ENCODE measurements around the gene APLNR. TPM values are rescaled to one million over a fixed set of nuclear protein-coding genes. Genes with fewer than 3 reads are reported as not detected.

APLNR gene
- total and polyA plus RNA-seq, 2 of the 4 experiments (the other 2 are of a cell fraction): not detected

- Histone ChIP-seq H3K4me3 (ENCODE audit: insufficient read depth, low read depth, low read length) (no peak overlapping the region), H3K9me3 (ENCODE audit: control insufficient read depth, insufficient read depth, low read length) (no peaks in the 10 kb centered on the region), H3K4me2 (ENCODE audit: low read depth, low read length) (peak overlapping the region; percentile 74), H3K4ac (ENCODE audit: low read depth, low read length) (peak overlapping the region; percentile 93), H2BK120ac (ENCODE audit: low read depth, low read length) (peak overlapping the region; percentile 98), H2AK9ac (replicated peaks; ENCODE audit: low read depth, low read length, poor library complexity) (peak overlapping the region; percentile 82), H3K9me1 (ENCODE audit: insufficient read depth, low read length) (peaks cover 11% of the 10 kb centered on the region), H3K23ac (ENCODE audit: low read depth, low read length) (peak overlapping the region; percentile 92), H3K4me1 (ENCODE audit: control insufficient read depth, insufficient read depth, low read length) (peaks cover 16% of the 10 kb centered on the region), H3K27ac (ENCODE audit: insufficient read depth, low read length) (peak overlapping the region; percentile 79), H2BK20ac (ENCODE audit: low read depth, low read length) (peak overlapping the region; percentile 97), H4K5ac (ENCODE audit: low read depth, low read length) (peak overlapping the region; percentile 22), H2AK5ac (ENCODE audit: low read depth, low read length) (peak overlapping the region; percentile 95), H3K36me3 (ENCODE audit: control insufficient read depth, insufficient read depth, low read length) (no peaks in the 10 kb centered on the region), H4K91ac (ENCODE audit: insufficient read depth, low read depth, low read length) (peak overlapping the region; percentile 89), H4K20me1 (ENCODE audit: insufficient read depth, low read length) (no peaks in the 10 kb centered on the region), H3K27me3 (ENCODE audit: control insufficient read depth, insufficient read depth, low read length) (no peaks in the 10 kb centered on the region), H3K56ac (ENCODE audit: extremely low read depth, insufficient read depth, low read length) (peak overlapping the region; percentile 83; the same call in 1 of the 2 replicates), H3K18ac (ENCODE audit: low read depth, low read length) (peak overlapping the region; percentile 62), H4K8ac (ENCODE audit: low read depth in 2 of 2, low read length in 2 of 2) (peak overlapping the region; percentile 61 to 80; a peak in 3 of 4 replicates), H2BK15ac (ENCODE audit: low read depth, low read length) (peak overlapping the region; percentile 41; the same call in 2 of the 3 replicates), H2BK5ac (ENCODE audit: low read depth, low read length, poor library complexity, severe bottlenecking) (peak overlapping the region; percentile 73), H3K79me1 (ENCODE audit: low read depth in 1 of 2, low read length in 2 of 2) (no peaks in the 10 kb centered on the region), H3K14ac (replicated peaks; ENCODE audit: low read depth, low read length) (peak overlapping the region; percentile 68), H2AFZ (replicated peaks; ENCODE audit: low read length, poor library complexity) (peak overlapping the region; percentile 89), H3K9ac (ENCODE audit: low read depth, low read length) (peak overlapping the region; percentile 5)
- ChIA-PET POLR2A (ENCODE audit: unreplicated experiment) (interaction anchor here (0.6 kb wide), 1 partner anchor 36 kb away, joined by 4 read pairs; no protein-coding TSS in a partner anchor), CTCF (interaction anchor here (0.6 to 1.2 kb wide), 4 partner anchors 9 to 35 kb away, joined by 3 to 4 read pairs (median 3); no protein-coding TSS in a partner anchor)
- BruUV-seq (replicated peaks): no TSS peak
- DNase-seq (peak; percentile 48), ATAC-seq (ENCODE audit: low read depth) (peak; percentile 73)
- dilution Hi-C loops (cut with HindIII; ENCODE audit: low sequenced_read_pairs, unreplicated experiment) (no loop called here), in situ Hi-C loops (cut with MboI; ENCODE audit: low sequenced_read_pairs) (no loop called here), intact Hi-C loops (cut with micrococcal nuclease) (loop anchor here (5.0 kb wide), 1 partner anchor 142 kb away; no protein-coding TSS in a partner anchor)
- 23% methylated on average over 2 of the region's 2 CpGs; no CpG with 5 or more reads in 1 of the 2 experiments for WGBS, 2 experiments (ENCODE audit: extremely low coverage in 2 of 2, insufficient read length in 1 of 2)
- no peak for TF ChIP-seq NFE2L2 (IDR thresholded peaks at IDR 0.05; ENCODE audit: low read depth, low read length)
- TF ChIP-seq ELK1 (IDR thresholded peaks at IDR 0.05; ENCODE audit: borderline replicate concordance, low read depth, low read length): no peak
- no peak for TF ChIP-seq MAFK (IDR thresholded peaks at IDR 0.05; ENCODE audit: low read depth, low read length)
- no peak for TF ChIP-seq RCOR1 (IDR thresholded peaks at IDR 0.05; ENCODE audit: insufficient replicate concordance, low read length)
Observed at GRCh38 chr11:57214098-57214417, 23.0 kb downstream of the APLNR start.

All from IMR-90 (cell line).